ENCODE measurements around the gene KCTD11. TPM values are rescaled to one million over a fixed set of nuclear protein-coding genes. Genes with fewer than 3 reads are reported as not detected.

The KCTD11 gene
- total and polyA plus RNA-seq, 2 of the 13 experiments (the other 11 are each of a cell fraction or from before 2014, with no cell fraction given), result 1.6 to 2.6 TPM

DNA sequence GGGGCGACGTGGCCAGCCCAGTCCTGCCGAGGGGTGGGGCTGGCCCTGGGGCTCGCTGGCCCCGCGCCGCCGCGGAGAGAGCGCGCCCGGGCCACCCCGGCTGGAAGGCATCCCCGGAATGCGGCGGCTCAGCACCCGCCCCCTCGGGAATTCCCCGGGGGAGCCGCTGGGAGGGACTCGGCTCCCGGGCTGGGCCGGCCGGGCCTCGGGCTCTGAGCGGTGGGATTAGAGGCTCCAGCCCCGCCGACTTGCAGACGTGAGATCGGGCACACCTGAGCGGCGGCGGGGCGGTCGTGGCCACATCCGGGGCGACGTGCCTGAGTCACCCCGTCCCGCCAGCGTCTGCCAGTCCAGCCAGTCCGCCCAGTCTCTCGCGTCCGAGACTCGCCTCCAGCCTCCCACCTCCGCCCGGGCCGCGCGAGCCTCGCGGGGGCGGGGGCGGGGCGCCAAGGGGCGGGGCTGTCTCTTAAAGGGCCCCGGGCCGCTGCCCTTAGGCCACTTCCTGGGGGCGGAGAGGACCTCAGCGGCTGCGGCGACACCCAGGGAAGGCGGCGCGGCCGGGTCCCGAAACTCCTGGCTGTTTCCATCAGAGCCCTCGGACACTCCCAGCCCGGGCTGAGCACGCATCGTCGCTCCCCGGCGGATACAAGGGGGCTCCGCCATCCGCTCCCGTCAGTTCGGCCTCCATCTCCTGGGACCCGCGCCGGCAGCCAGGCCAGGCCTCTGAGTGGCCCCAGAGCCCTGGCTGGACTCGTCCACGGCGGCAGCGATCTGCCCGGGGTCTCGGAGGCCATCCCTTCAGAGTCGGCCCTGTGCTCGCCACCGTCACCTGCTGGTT is at the start of gene KCTD11 (continued):
- no peak for TF ChIP-seq TSC22D2 (CRISPR knock-in tag; IDR thresholded peaks at IDR 0.05; ENCODE audit: borderline replicate concordance)
- TF ChIP-seq TFE3 (CRISPR knock-in tag; IDR thresholded peaks at IDR 0.05), result no peak; the same call in 1 of the 2 replicates
- 0 out of 2 replicates have a peak, but pooled peaks have one; percentile 11 for TF ChIP-seq SRY (CRISPR knock-in tag; IDR thresholded peaks at IDR 0.05)
- TF ChIP-seq ZNF616 (CRISPR knock-in tag; IDR thresholded peaks at IDR 0.05; ENCODE audit: low read depth), result no peak
- TF ChIP-seq, protein P1, sequence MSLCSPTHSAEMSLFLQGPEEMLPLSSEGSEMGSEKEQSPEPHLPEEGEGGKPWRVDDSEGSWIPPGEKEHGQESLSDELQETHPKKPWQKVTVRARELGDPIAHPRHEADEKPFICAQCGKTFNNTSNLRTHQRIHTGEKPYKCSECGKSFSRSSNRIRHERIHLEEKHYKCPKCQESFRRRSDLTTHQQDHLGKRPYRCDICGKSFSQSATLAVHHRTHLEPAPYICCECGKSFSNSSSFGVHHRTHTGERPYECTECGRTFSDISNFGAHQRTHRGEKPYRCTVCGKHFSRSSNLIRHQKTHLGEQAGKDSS (CRISPR knock-in tag; IDR thresholded peaks at IDR 0.05; ENCODE audit: borderline replicate concordance, low read depth), result peak; percentile 16; the same call in 1 of the 2 replicates
- 0 out of 2 replicates have a peak, but pooled peaks have one; percentile 32 for TF ChIP-seq RFXAP (CRISPR knock-in tag; IDR thresholded peaks at IDR 0.05; ENCODE audit: borderline replicate concordance)
- TF ChIP-seq ZBTB14 (CRISPR knock-in tag; IDR thresholded peaks at IDR 0.05), result peak; percentile 54; the same call in 1 of the 2 replicates
- peak; percentile 2; the same call in 1 of the 2 replicates for TF ChIP-seq TCF7 (IDR thresholded peaks at IDR 0.05; ENCODE audit: low read depth)
- TF ChIP-seq, protein P2, sequence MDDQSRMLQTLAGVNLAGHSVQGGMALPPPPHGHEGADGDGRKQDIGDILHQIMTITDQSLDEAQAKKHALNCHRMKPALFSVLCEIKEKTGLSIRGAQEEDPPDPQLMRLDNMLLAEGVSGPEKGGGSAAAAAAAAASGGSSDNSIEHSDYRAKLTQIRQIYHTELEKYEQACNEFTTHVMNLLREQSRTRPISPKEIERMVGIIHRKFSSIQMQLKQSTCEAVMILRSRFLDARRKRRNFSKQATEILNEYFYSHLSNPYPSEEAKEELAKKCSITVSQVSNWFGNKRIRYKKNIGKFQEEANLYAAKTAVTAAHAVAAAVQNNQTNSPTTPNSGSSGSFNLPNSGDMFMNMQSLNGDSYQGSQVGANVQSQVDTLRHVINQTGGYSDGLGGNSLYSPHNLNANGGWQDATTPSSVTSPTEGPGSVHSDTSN (CRISPR knock-in tag; IDR thresholded peaks at IDR 0.05; ENCODE audit: borderline replicate concordance), result 0 out of 2 replicates have a peak, but pooled peaks have one; percentile 47
- TF ChIP-seq, protein P3, sequence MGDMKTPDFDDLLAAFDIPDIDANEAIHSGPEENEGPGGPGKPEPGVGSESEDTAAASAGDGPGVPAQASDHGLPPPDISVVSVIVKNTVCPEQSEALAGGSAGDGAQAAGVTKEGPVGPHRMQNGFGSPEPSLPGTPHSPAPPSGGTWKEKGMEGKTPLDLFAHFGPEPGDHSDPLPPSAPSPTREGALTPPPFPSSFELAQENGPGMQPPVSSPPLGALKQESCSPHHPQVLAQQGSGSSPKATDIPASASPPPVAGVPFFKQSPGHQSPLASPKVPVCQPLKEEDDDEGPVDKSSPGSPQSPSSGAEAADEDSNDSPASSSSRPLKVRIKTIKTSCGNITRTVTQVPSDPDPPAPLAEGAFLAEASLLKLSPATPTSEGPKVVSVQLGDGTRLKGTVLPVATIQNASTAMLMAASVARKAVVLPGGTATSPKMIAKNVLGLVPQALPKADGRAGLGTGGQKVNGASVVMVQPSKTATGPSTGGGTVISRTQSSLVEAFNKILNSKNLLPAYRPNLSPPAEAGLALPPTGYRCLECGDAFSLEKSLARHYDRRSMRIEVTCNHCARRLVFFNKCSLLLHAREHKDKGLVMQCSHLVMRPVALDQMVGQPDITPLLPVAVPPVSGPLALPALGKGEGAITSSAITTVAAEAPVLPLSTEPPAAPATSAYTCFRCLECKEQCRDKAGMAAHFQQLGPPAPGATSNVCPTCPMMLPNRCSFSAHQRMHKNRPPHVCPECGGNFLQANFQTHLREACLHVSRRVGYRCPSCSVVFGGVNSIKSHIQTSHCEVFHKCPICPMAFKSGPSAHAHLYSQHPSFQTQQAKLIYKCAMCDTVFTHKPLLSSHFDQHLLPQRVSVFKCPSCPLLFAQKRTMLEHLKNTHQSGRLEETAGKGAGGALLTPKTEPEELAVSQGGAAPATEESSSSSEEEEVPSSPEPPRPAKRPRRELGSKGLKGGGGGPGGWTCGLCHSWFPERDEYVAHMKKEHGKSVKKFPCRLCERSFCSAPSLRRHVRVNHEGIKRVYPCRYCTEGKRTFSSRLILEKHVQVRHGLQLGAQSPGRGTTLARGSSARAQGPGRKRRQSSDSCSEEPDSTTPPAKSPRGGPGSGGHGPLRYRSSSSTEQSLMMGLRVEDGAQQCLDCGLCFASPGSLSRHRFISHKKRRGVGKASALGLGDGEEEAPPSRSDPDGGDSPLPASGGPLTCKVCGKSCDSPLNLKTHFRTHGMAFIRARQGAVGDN (CRISPR knock-in tag; IDR thresholded peaks at IDR 0.05), result peak; percentile 62
- peak in 1 of 2 experiments; percentile 84; a peak in 3 of 4 replicates for TF ChIP-seq POLR2A (IDR thresholded peaks at IDR 0.05; ENCODE audit: insufficient read depth in 1 of 2, low read depth in 2 of 2, low read length in 2 of 2)
- TF ChIP-seq ZBED4 (CRISPR knock-in tag; IDR thresholded peaks at IDR 0.05; ENCODE audit: borderline replicate concordance), result peak; percentile 95
- peak; percentile 99 for TF ChIP-seq HIVEP1 (CRISPR knock-in tag; IDR thresholded peaks at IDR 0.05)
- peak; percentile 67; the same call in 1 of the 2 replicates for TF ChIP-seq ZNF264 (CRISPR knock-in tag; IDR thresholded peaks at IDR 0.05)
